Melanocyte of skin (primary cell): ENCODE data around the gene KBTBD2. TPM values are rescaled to one million over a fixed set of nuclear protein-coding genes. Genes with fewer than 3 reads are reported as not detected.

Source experiments
- total RNA-seq, 2 donors: library from RNA; depleted of rRNA; stranded (reverse); fragments of >200 nt; gene quantifications; 2 replicates each; pipeline ENCODE4 v1.2.3, GENCODE V29; 2012

Gene KBTBD2
- 10 to 100 TPM; 54.9 to 59.5 TPM for total RNA-seq

GRCh38 chr7:32891043-32891799 is at the start of gene KBTBD2:
TSS of gene KBTBD2 (minus strand) at chr7:32891760. CDS start at chr7:32879604, 12,156 bp downstream.

Other genes starting within 250 kb of the KBTBD2 start
- 100 to 1,000 TPM; 134 to 202 TPM for gene FKBP9, start 65.7 kb upstream of the KBTBD2 start, total RNA-seq
- gene NT5C3A, start 171.0 kb upstream of the KBTBD2 start, total RNA-seq = 100 to 1,000 TPM in 1 of 2 donors, 10 to 100 TPM in 1; 89.5 to 157 TPM
- gene RP9, start 217.6 kb upstream of the KBTBD2 start, total RNA-seq = 10 to 100 TPM in 1 of 2 donors, 1 to 10 TPM in 1; 4.8 to 10.7 TPM
- gene BBS9, start 237.8 kb upstream of the KBTBD2 start, total RNA-seq = 10 to 100 TPM; 11.0 to 14.8 TPM